GM21360 (cell line): ENCODE measurements around the gene FREM2.

Experiments used
- ATAC-seq: cut with Tn5 transposase; IDR thresholded peaks from one replicate; pipeline ENCODE4 v1.9.1; 2021; ENCODE audit warnings: mild to moderate bottlenecking, moderate library complexity; ENCODE audit not compliant: unreplicated experiment

The FREM2 gene

GRCh38 chr13:38821770-38822551 lies 135.1 kb downstream of the FREM2 start:
- no peak for ATAC-seq

GRCh38 chr13:38824342-38824741 lies 137.5 kb downstream of the FREM2 start:
- ATAC-seq: peak; percentile 68

- ATAC-seq: no peak
Observed at GRCh38 chr13:38826182-38826813, 139.4 kb downstream of the FREM2 start.

GRCh38 chr13:38830442-38831045 lies 143.7 kb downstream of the FREM2 start:
- ATAC-seq: no peak

- no peak for ATAC-seq
Observed at GRCh38 chr13:38844581-38844980, 157.7 kb downstream of the FREM2 start.

GRCh38 chr13:38848360-38848759 lies 161.5 kb downstream of the FREM2 start:
- no peak for ATAC-seq

- no peak for ATAC-seq
Observed at GRCh38 chr13:38849315-38849714, 162.4 kb downstream of the FREM2 start.

GRCh38 chr13:38850868-38851626 lies 164.2 kb downstream of the FREM2 start:
- ATAC-seq: peak; percentile 85

- ATAC-seq: no peak
Observed at GRCh38 chr13:38854226-38854625, 167.3 kb downstream of the FREM2 start.

- ATAC-seq: no peak
Observed at GRCh38 chr13:38856065-38856464, 169.2 kb downstream of the FREM2 start.

- no peak for ATAC-seq
Observed at GRCh38 chr13:38862443-38862842, 175.6 kb downstream of the FREM2 start.

GRCh38 chr13:38863536-38863935 lies 176.7 kb downstream of the FREM2 start:
- ATAC-seq: no peak

- ATAC-seq: no peak
Observed at GRCh38 chr13:38866649-38867048, 179.8 kb downstream of the FREM2 start.

GRCh38 chr13:38868399-38868798 lies 181.5 kb downstream of the FREM2 start:
- no peak for ATAC-seq

GRCh38 chr13:38868870-38869269 lies 182.0 kb downstream of the FREM2 start:
- ATAC-seq: no peak

GRCh38 chr13:38871275-38871674 lies 184.4 kb downstream of the FREM2 start:
- no peak for ATAC-seq

- ATAC-seq: no peak
Observed at GRCh38 chr13:38872693-38873092, 185.8 kb downstream of the FREM2 start.

GRCh38 chr13:38875186-38875875 lies 188.5 kb downstream of the FREM2 start:
- no peak for ATAC-seq

- ATAC-seq: no peak
Observed at GRCh38 chr13:38879278-38879677, 192.4 kb downstream of the FREM2 start.

- ATAC-seq: no peak
Observed at GRCh38 chr13:38879786-38880185, 192.9 kb downstream of the FREM2 start.

GRCh38 chr13:38880397-38880796 lies 193.5 kb downstream of the FREM2 start:
- ATAC-seq: no peak
